Measurements from ENCODE around the gene ANKH. TPM values are rescaled to one million over a fixed set of nuclear protein-coding genes. Genes with fewer than 3 reads are reported as not detected.

ANKH gene
- total and polyA plus RNA-seq, 2 donors (not counting 1 experiment from before 2014, with no cell fraction given) = 13.7 to 71.1 TPM

- POLR2A ChIA-PET = no interaction called here
- peak overlapping the region in 1 of 5 experiments; percentile 51 for H3K4me3 ChIP-seq (ENCODE audit: control extremely low read depth in 1 of 5, extremely low read depth in 1 of 5, insufficient read depth in 1 of 5, low read depth in 2 of 5, low read length in 4 of 5)
- DNase-seq = peak; percentile 8
- Mint-ChIP-seq H3K27ac (peak overlapping the region; percentile 94), H3K4me1 (peaks cover 43% of the 10 kb centered on the region), H3K9me3 (ENCODE audit: insufficient read depth) (no peaks in the 10 kb centered on the region), H3K4me3 (peak overlapping the region; percentile 89), H3K27me3 (no peaks in the 10 kb centered on the region)
- TF ChIP-seq EZH2 (IDR thresholded peaks at IDR 0.05; ENCODE audit: borderline replicate concordance, insufficient read depth, low read depth, low read length, poor library complexity, severe bottlenecking) (no peak), CTCF (IDR thresholded peaks at IDR 0.05) (no peak)
- no peak for ATAC-seq (ENCODE audit: low read depth)
- peak overlapping the region; percentile 17 for H3K9ac ChIP-seq (ENCODE audit: low read length)
- peaks cover 31 to 38% of the 10 kb centered on the region in 2 donors for H3K4me1 ChIP-seq (ENCODE audit: control insufficient read depth in 2 of 2, insufficient read depth in 2 of 2, low read length in 2 of 2)
- H2AFZ ChIP-seq (ENCODE audit: insufficient read depth, low read depth, low read length, poor library complexity, severe bottlenecking) = no peak overlapping the region
- peak overlapping the region in 1 of 2 donors; percentile 61 for H3K27ac ChIP-seq (ENCODE audit: low read length in 2 of 2)
- H3K9me3 ChIP-seq (ENCODE audit: control extremely low read depth in 1 of 3, control insufficient read depth in 2 of 3, insufficient read depth in 1 of 3, low read length in 2 of 3) = no peaks in the 10 kb centered on the region
- intact Hi-C loops (cut with micrococcal nuclease) = loop anchor here (5.0 to 10.0 kb wide), 2 partner anchors 146 to 186 kb away; partner anchors contain the start of gene OTULIN
- 70% methylated on average over 1 of the region's 12 CpGs for WGBS (ENCODE audit: insufficient coverage)
- no peaks in the 10 kb centered on the region for H3K36me3 ChIP-seq (replicated peaks in 1 of 2; ENCODE audit: control extremely low read depth in 1 of 2, control insufficient read depth in 1 of 2, extremely low read depth in 1 of 2, insufficient read depth in 2 of 2, low read length in 1 of 2)
- no peaks in the 10 kb centered on the region for H4K20me1 ChIP-seq (ENCODE audit: control insufficient read depth, insufficient read depth, low read length, poor library complexity, severe bottlenecking)
- CTCF ChIA-PET = no interaction called here
- H3K27me3 ChIP-seq (replicated peaks in 1 of 4; ENCODE audit: control extremely low read depth in 1 of 4, control insufficient read depth in 3 of 4, insufficient read depth in 4 of 4, low read length in 3 of 4) = no peaks in the 10 kb centered on the region
- H3K4me2 ChIP-seq (replicated peaks; ENCODE audit: low read depth, low read length, poor library complexity, severe bottlenecking) = peak overlapping the region; percentile 74
- H3K79me2 ChIP-seq (ENCODE audit: control insufficient read depth, insufficient read depth, low read length) = no peaks in the 10 kb centered on the region
Observed at GRCh38 chr5:14810928-14811572, 60.5 kb downstream of the ANKH start.

- Mint-ChIP-seq H3K4me1 (peaks cover 43% of the 10 kb centered on the region), H3K9me3 (ENCODE audit: insufficient read depth) (no peaks in the 10 kb centered on the region), H3K4me3 (peak overlapping the region; percentile 89), H3K27ac (peak overlapping the region; percentile 94), H3K27me3 (no peaks in the 10 kb centered on the region)
- peak overlapping the region in 1 of 2 donors; percentile 75 for H3K27ac ChIP-seq (ENCODE audit: low read length in 2 of 2)
- no peaks in the 10 kb centered on the region for H3K27me3 ChIP-seq (replicated peaks in 1 of 4; ENCODE audit: control extremely low read depth in 1 of 4, control insufficient read depth in 3 of 4, insufficient read depth in 4 of 4, low read length in 3 of 4)
- peaks cover 31 to 38% of the 10 kb centered on the region in 2 donors for H3K4me1 ChIP-seq (ENCODE audit: control insufficient read depth in 2 of 2, insufficient read depth in 2 of 2, low read length in 2 of 2)
- peak overlapping the region in 3 of 5 experiments; percentile 22 to 51 (median 43) for H3K4me3 ChIP-seq (ENCODE audit: control extremely low read depth in 1 of 5, extremely low read depth in 1 of 5, insufficient read depth in 1 of 5, low read depth in 2 of 5, low read length in 4 of 5)
- no peaks in the 10 kb centered on the region for H3K36me3 ChIP-seq (replicated peaks in 1 of 2; ENCODE audit: control extremely low read depth in 1 of 2, control insufficient read depth in 1 of 2, extremely low read depth in 1 of 2, insufficient read depth in 2 of 2, low read length in 1 of 2)
- no peak overlapping the region for H2AFZ ChIP-seq (ENCODE audit: insufficient read depth, low read depth, low read length, poor library complexity, severe bottlenecking)
- ChIA-PET CTCF (interaction anchor here (1.0 to 1.9 kb wide), 6 partner anchors 8 to 193 kb away, joined by 3 to 17 read pairs (median 4); partner anchors contain the start of gene ANKH), POLR2A (interaction anchor here (0.8 kb wide), 1 partner anchor 29 kb away, joined by 8 read pairs; no protein-coding TSS in a partner anchor)
- peak overlapping the region; percentile 74 for H3K4me2 ChIP-seq (replicated peaks; ENCODE audit: low read depth, low read length, poor library complexity, severe bottlenecking)
- WGBS (ENCODE audit: insufficient coverage) = 86% methylated on average over 5 of the region's 6 CpGs
- peak overlapping the region; percentile 58 for H3K9ac ChIP-seq (ENCODE audit: low read length)
- H4K20me1 ChIP-seq (ENCODE audit: control insufficient read depth, insufficient read depth, low read length, poor library complexity, severe bottlenecking) = no peaks in the 10 kb centered on the region
- no peak for ATAC-seq (ENCODE audit: low read depth)
- no peak for TF ChIP-seq CTCF (IDR thresholded peaks at IDR 0.05)
- TF ChIP-seq EZH2 (IDR thresholded peaks at IDR 0.05; ENCODE audit: borderline replicate concordance, insufficient read depth, low read depth, low read length, poor library complexity, severe bottlenecking) = no peak
- H3K79me2 ChIP-seq (ENCODE audit: control insufficient read depth, insufficient read depth, low read length) = no peaks in the 10 kb centered on the region
- intact Hi-C loops (cut with micrococcal nuclease) = loop anchor here (5.0 to 10.0 kb wide), 2 partner anchors 145 to 187 kb away; partner anchors contain the start of gene OTULIN
- no peak for DNase-seq
- no peaks in the 10 kb centered on the region for H3K9me3 ChIP-seq (ENCODE audit: control extremely low read depth in 1 of 3, control insufficient read depth in 2 of 3, insufficient read depth in 1 of 3, low read length in 2 of 3)
Observed at GRCh38 chr5:14810282-14810681, 61.3 kb downstream of the ANKH start.
